ENCODE results near the gene MEIS3.
"Not testable (repeated sequence)": the region's sequence is repeated elsewhere in the genome, so short reads cannot be mapped to it uniquely, and the experiment has no call there.

MEIS3 gene

GRCh38 chr19:47373246-47374240, 45.8 kb downstream of the MEIS3 start:
- no peak for DNase-seq (ENCODE audit: extremely low read depth, low read depth)
- no peak for TF ChIP-seq CTCF (IDR thresholded peaks at IDR 0.05; ENCODE audit: low read depth, low read length)

GRCh38 chr19:47372603-47373002, 46.7 kb downstream of the MEIS3 start:
- no peak for DNase-seq (ENCODE audit: extremely low read depth, low read depth)
- TF ChIP-seq CTCF (IDR thresholded peaks at IDR 0.05; ENCODE audit: low read depth, low read length): no peak

- DNase-seq (ENCODE audit: extremely low read depth, low read depth): no peak
- TF ChIP-seq CTCF (IDR thresholded peaks at IDR 0.05; ENCODE audit: low read depth, low read length): no peak
Measured at GRCh38 chr19:47371261-47371660, 48.1 kb downstream of the MEIS3 start.

GRCh38 chr19:47370045-47370611, 49.2 kb downstream of the MEIS3 start:
- TF ChIP-seq CTCF (IDR thresholded peaks at IDR 0.05; ENCODE audit: low read depth, low read length): no peak
- DNase-seq (ENCODE audit: extremely low read depth, low read depth): no peak

- not testable (repeated sequence) for DNase-seq (ENCODE audit: extremely low read depth, low read depth)
Measured at GRCh38 chr19:47365455-47365854, 53.9 kb downstream of the MEIS3 start.

GRCh38 chr19:47363758-47364531, 55.4 kb downstream of the MEIS3 start:
- no peak for DNase-seq (ENCODE audit: extremely low read depth, low read depth)
- no peak for TF ChIP-seq CTCF (IDR thresholded peaks at IDR 0.05; ENCODE audit: low read depth, low read length)

GRCh38 chr19:47362321-47362720, 57.0 kb downstream of the MEIS3 start:
- no peak for TF ChIP-seq CTCF (IDR thresholded peaks at IDR 0.05; ENCODE audit: low read depth, low read length)
- DNase-seq (ENCODE audit: extremely low read depth, low read depth): no peak

Data from AG09319 (cell line).